Heart right ventricle (tissue), 16 donors: Measurements from ENCODE around the gene HTT-AS. TPM values are rescaled to one million over a fixed set of nuclear protein-coding genes. Genes with fewer than 3 reads are reported as not detected.

ENCODE experiments used
- ATAC-seq, 8 donors: fragments of 200-7000 bp; cut with Tn5 transposase; one replicate each; pipeline ENCODE4 v1.9.1; 2020; ENCODE audit warnings: mild to moderate bottlenecking in 8 of 8, moderate library complexity in 8 of 8, moderate number of reproducible peaks in 1 of 8
- DNase-seq, 2 donors: peaks; one replicate each; pipeline ENCODE4 v3.0.0-alpha.2; 2020
- H3K27ac ChIP-seq, 10 donors: fragments of 200-600 bp; sonication (generic) in 2 of 10; one replicate each; pipeline versions ENCODE4 v1.5.0 to v1.8.0; 2020 to 2022; ENCODE audit warnings: mild to moderate bottlenecking in 3 of 10
- H3K27me3 ChIP-seq, 7 donors: fragments of 200-600 bp; one replicate each; pipeline ENCODE4 v1.8.0; 2021 to 2022; ENCODE audit warnings: mild to moderate bottlenecking in 2 of 7
- H3K36me3 ChIP-seq, 9 donors: fragments of 200-600 bp; sonication (generic) in 1 of 9; one replicate each; pipeline versions ENCODE4 v1.5.0 to v1.8.0; 2020 to 2022; ENCODE audit warnings: mild to moderate bottlenecking in 2 of 9
- H3K4me1 ChIP-seq, 9 donors: fragments of 200-600 bp; sonication (generic) in 1 of 9; one replicate each; pipeline versions ENCODE4 v1.5.0 to v1.8.0; 2020 to 2022; ENCODE audit warnings: mild to moderate bottlenecking in 4 of 9
- H3K4me3 ChIP-seq, 10 donors: fragments of 200-600 bp; sonication (generic) in 2 of 10; one replicate each; pipeline versions ENCODE4 v1.5.0 to v1.8.0; 2020 to 2022; ENCODE audit warnings: mild to moderate bottlenecking in 7 of 10, moderate library complexity in 2 of 10
- H3K9me3 ChIP-seq, 11 donors: fragments of 200-600 bp in 10 of 11; sonication (generic) in 2 of 11; one replicate each; pipeline versions ENCODE4 v1.5.0 to v1.8.0; 2013 to 2022; ENCODE audit warnings: mild to moderate bottlenecking in 2 of 11, control low read depth in 1 of 11, moderate library complexity in 1 of 11
- WGBS, 2 donors: extraction: QIAGEN DNeasy Blood & Tissue Kit; methylation state at CpG; one replicate each; pipeline ENCODE4 v1.1.7; 2013; ENCODE audit warnings: inconsistent platforms in 1 of 2; 5-methylcytosine and 5-hydroxymethylcytosine counted together
- intact Hi-C, 10 donors: fragments of 100-400 bp; cut with DNase I; formaldehyde crosslinking; loops; one replicate each; pipeline versions ENCODE4 v1.11.1 to v1.14.2; 2022
- polyA plus RNA-seq, 2 donors: library from polyadenylated mRNA; stranded (reverse); fragments of 200-250 nt; gene quantifications; one replicate each; pipeline ENCODE4 v1.2.3, GENCODE V29; 2013
- total RNA-seq, 10 donors: library from RNA; stranded (reverse); fragmentation: NEBNext Ultra II Directional in 3 of 10; extraction: Animal tissue kit (Norgen Biotek cat#: 25700) in 3 of 10; gene quantifications; one replicate each; pipeline versions ENCODE4 v1.2.1 to v1.2.4, GENCODE V29; 2021 to 2023
- TF ChIP-seq, protein P1 (sequence below), 9 donors: fragments of 200-600 bp; sonication (generic) in 2 of 9; IDR thresholded peaks; one replicate each; pipeline versions ENCODE4 v1.5.0 to v1.8.0; 2021 to 2022; ENCODE audit warnings: antibody characterized with exemption in 9 of 9, mild to moderate bottlenecking in 5 of 9, moderate library complexity in 1 of 9
- donor health status: Arrhythmogenic right ventricular cardiomyopathy.
- donor health status: ischemic (EF 13 %, LVEDD 7.1; RV severe dilation, severe dysfunction).
- donor health status: healthy with polysubstance abuse.
- donor health status: DM: no; HTN: yes; CAD: no.
- donor health status: DM: no; HTN: no; CAD: no.
- donor health status: ischemic (EF 25% LVEDD 6.9; RV normal size, moderate dysfunction).
- donor health status: ischemic (EF 25% LVEDD 5.7; RV mildly dilated, moderate dysfunction).
- donor health status: healthy.
- donor health status: DM: yes; HTN: yes; CAD: no.
- donor health status: Ischemic cardiomyopathy.
- donor health status: ischemic (EF 35%, LVEDD 5.7; RV mildly dilated, moderate dysfunction).
- donor health status: nonischemic (EF 11% LVEDD 7.7; RV severe dilation, severe dysfunction).
- donor health status: DM: yes; HTN: yes; CAD: no.
- donor health status: PGD.
- donor health status: ischemic (EF 29% LVEDD 5.4; RV normal size, mild dysfunction).
- donor health status: nonischemic (EF 23%, LVEDD 6.1; RV moderate dilation, normal function).

Gene HTT-AS
- total and polyA plus RNA-seq, 12 donors, result not detected

- H3K9me3 ChIP-seq, result no peaks in the 10 kb centered on the region
- no peaks in the 10 kb centered on the region for H3K27me3 ChIP-seq
- TF ChIP-seq, protein P1, sequence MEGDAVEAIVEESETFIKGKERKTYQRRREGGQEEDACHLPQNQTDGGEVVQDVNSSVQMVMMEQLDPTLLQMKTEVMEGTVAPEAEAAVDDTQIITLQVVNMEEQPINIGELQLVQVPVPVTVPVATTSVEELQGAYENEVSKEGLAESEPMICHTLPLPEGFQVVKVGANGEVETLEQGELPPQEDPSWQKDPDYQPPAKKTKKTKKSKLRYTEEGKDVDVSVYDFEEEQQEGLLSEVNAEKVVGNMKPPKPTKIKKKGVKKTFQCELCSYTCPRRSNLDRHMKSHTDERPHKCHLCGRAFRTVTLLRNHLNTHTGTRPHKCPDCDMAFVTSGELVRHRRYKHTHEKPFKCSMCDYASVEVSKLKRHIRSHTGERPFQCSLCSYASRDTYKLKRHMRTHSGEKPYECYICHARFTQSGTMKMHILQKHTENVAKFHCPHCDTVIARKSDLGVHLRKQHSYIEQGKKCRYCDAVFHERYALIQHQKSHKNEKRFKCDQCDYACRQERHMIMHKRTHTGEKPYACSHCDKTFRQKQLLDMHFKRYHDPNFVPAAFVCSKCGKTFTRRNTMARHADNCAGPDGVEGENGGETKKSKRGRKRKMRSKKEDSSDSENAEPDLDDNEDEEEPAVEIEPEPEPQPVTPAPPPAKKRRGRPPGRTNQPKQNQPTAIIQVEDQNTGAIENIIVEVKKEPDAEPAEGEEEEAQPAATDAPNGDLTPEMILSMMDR (IDR thresholded peaks at IDR 0.05), result no peak
- WGBS, 2 donors, result 93 to 95% methylated on average over 9 of the region's 9 CpGs
- H3K4me3 ChIP-seq, result no peak overlapping the region
- no peak for DNase-seq
- ATAC-seq, result no peak
- peaks cover 0 to 14% (median 0%) of the 10 kb centered on the region in 9 donors for H3K36me3 ChIP-seq
- H3K4me1 ChIP-seq, result no peaks in the 10 kb centered on the region
- H3K27ac ChIP-seq, result no peak overlapping the region
- intact Hi-C loops, result no loop called here
Measured at GRCh38 chr4:3026540-3026939, 47.8 kb downstream of the HTT-AS start.

DNA sequence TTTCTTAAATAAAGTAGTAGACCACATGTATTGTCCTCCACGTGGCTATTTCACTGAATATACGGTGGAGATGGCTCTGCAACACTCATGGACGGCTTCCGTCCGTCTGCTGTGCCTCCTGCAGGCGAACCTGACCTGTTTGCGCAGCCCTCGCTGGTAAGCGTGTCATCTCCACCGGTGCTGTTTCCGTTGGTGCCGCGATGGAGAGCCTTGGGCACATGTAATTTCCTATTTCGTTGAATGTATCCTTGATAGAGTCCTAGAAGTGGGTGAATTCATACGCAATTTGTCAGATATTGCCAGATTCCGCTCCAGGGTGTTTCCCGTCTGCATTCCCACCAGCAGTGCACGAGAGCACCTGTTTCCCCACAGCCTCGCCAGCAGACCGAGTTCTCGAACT, 48.5 kb downstream of the HTT-AS start:
- Histone ChIP-seq H3K27ac (no peak overlapping the region), H3K27me3 (no peaks in the 10 kb centered on the region), H3K9me3 (no peaks in the 10 kb centered on the region), H3K4me1 (no peaks in the 10 kb centered on the region), H3K4me3 (no peak overlapping the region), H3K36me3 (peaks cover 0 to 14% (median 0%) of the 10 kb centered on the region in 9 donors)
- no peak for ATAC-seq
- DNase-seq, result no peak
- TF ChIP-seq, protein P1 (IDR thresholded peaks at IDR 0.05), result no peak
- 93 to 94% methylated on average over 21 of the region's 21 CpGs for WGBS, 2 donors
- intact Hi-C loops, result no loop called here

- Histone ChIP-seq H3K27me3 (no peaks in the 10 kb centered on the region), H3K36me3 (peaks cover 0 to 2% (median 0%) of the 10 kb centered on the region in 9 donors), H3K9me3 (no peaks in the 10 kb centered on the region), H3K4me1 (no peaks in the 10 kb centered on the region), H3K4me3 (no peak overlapping the region), H3K27ac (no peak overlapping the region)
- DNase-seq, result no peak
- TF ChIP-seq, protein P1 (IDR thresholded peaks at IDR 0.05), result no peak
- ATAC-seq, result no peak
- intact Hi-C loops, result no loop called here
- 87 to 89% methylated on average over 3 of the region's 3 CpGs for WGBS, 2 donors
Measured at GRCh38 chr4:3022651-3023050, 51.7 kb downstream of the HTT-AS start.

DNA sequence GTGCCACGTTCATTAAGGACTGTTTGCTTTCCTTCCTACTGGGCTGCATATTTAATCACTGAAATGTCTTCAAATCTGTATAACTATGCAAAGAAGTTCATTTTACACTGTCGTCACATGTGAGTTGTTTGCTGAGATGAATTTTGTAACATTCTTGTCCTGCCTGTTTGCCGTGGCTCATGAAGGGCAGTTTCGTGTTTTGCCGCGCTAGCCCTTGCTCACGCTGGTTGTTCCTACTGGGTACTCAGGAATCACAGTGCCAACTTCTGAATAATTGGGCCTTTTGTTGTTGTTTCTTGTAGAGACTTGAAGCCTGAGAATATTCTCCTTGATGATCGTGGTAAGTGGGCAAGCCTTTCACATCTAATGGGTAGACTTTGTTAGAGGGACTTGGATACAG, 52.2 kb downstream of the HTT-AS start:
- H3K4me3 ChIP-seq, result no peak overlapping the region
- no peak overlapping the region for H3K27ac ChIP-seq
- no peaks in the 10 kb centered on the region for H3K27me3 ChIP-seq
- H3K4me1 ChIP-seq, result no peaks in the 10 kb centered on the region
- WGBS, 2 donors, result 90 to 96% methylated on average over 8 of the region's 8 CpGs
- H3K36me3 ChIP-seq, result peaks cover 0 to 5% (median 0%) of the 10 kb centered on the region in 9 donors
- DNase-seq (no peak), ATAC-seq (no peak)
- TF ChIP-seq, protein P1 (IDR thresholded peaks at IDR 0.05), result no peak
- no peaks in the 10 kb centered on the region for H3K9me3 ChIP-seq
- intact Hi-C loops, result no loop called here
